ENCODE measurements around the gene ERC2.

The ERC2 gene

GRCh38 chr3:56308471-56308870 lies 159.8 kb downstream of the ERC2 start:
- no peak for ATAC-seq
- TF ChIP-seq CREB5 (CRISPR knock-in tag; IDR thresholded peaks at IDR 0.05; ENCODE audit: low read depth): no peak
- TF ChIP-seq ESRRG (CRISPR knock-in tag; IDR thresholded peaks at IDR 0.05): no peak
- no peak for TF ChIP-seq TOX (CRISPR knock-in tag; IDR thresholded peaks at IDR 0.05; ENCODE audit: borderline replicate concordance)
- TF ChIP-seq RARB (CRISPR knock-in tag; IDR thresholded peaks at IDR 0.05): no peak
- no peak for TF ChIP-seq CSRNP3 (CRISPR knock-in tag; IDR thresholded peaks at IDR 0.05)
- no peak for TF ChIP-seq CSDC2 (CRISPR knock-in tag; IDR thresholded peaks at IDR 0.05)
- TF ChIP-seq GLIS3 (CRISPR knock-in tag; IDR thresholded peaks at IDR 0.05): no peak
- no peak for TF ChIP-seq PATZ1 (CRISPR knock-in tag; IDR thresholded peaks at IDR 0.05; ENCODE audit: borderline replicate concordance)
- TF ChIP-seq POU6F1 (CRISPR knock-in tag; IDR thresholded peaks at IDR 0.05; ENCODE audit: borderline replicate concordance, low read depth): no peak
- TF ChIP-seq ZFP30 (CRISPR knock-in tag; IDR thresholded peaks at IDR 0.05): no peak

- ATAC-seq: no peak
- TF ChIP-seq TCF4 (CRISPR knock-in tag; IDR thresholded peaks at IDR 0.05; ENCODE audit: borderline replicate concordance) (no peak), CREB5 (CRISPR knock-in tag; IDR thresholded peaks at IDR 0.05; ENCODE audit: low read depth) (no peak), CSDC2 (CRISPR knock-in tag; IDR thresholded peaks at IDR 0.05) (no peak), ZFP3 (CRISPR knock-in tag; IDR thresholded peaks at IDR 0.05) (no peak), BACH2 (CRISPR knock-in tag; IDR thresholded peaks at IDR 0.05; ENCODE audit: borderline replicate concordance) (no peak), ZNF565 (CRISPR knock-in tag; conservative IDR thresholded peaks at IDR 0.05; ENCODE audit: low read depth) (no peak), GLIS3 (CRISPR knock-in tag; IDR thresholded peaks at IDR 0.05) (no peak), ARNTL (CRISPR knock-in tag; IDR thresholded peaks at IDR 0.05; ENCODE audit: borderline replicate concordance, low read depth) (no peak), RARB (CRISPR knock-in tag; IDR thresholded peaks at IDR 0.05) (no peak), SNAI2 (CRISPR knock-in tag; IDR thresholded peaks at IDR 0.05) (no peak), ISL1 (CRISPR knock-in tag; IDR thresholded peaks at IDR 0.05) (no peak), CSRNP3 (CRISPR knock-in tag; IDR thresholded peaks at IDR 0.05) (no peak), ZNF70 (CRISPR knock-in tag; IDR thresholded peaks at IDR 0.05) (no peak), ZFP30 (CRISPR knock-in tag; IDR thresholded peaks at IDR 0.05) (no peak), TOX (CRISPR knock-in tag; IDR thresholded peaks at IDR 0.05; ENCODE audit: borderline replicate concordance) (no peak), TSHZ2 (CRISPR knock-in tag; IDR thresholded peaks at IDR 0.05) (no peak), PPARA (CRISPR knock-in tag; IDR thresholded peaks at IDR 0.05; ENCODE audit: borderline replicate concordance) (no peak)
Observed at GRCh38 chr3:56304069-56304468, 164.2 kb downstream of the ERC2 start.

All from SK-N-SH treated with all-trans-retinoic acid at 6 μM for 48 hours (cell line).